Right atrium auricular region (tissue), 2 donors: ENCODE measurements around the gene SAP25. TPM values are rescaled to one million over a fixed set of nuclear protein-coding genes. Genes with fewer than 3 reads are reported as not detected.

Experiments used
- DNase-seq: peaks from one replicate; pipeline ENCODE4 v3.0.0-alpha.2; 2019; ENCODE audit warnings: low spot score
- H3K27ac ChIP-seq, 2 donors: fragments of 200-600 bp; sonication (generic); 1 replicate in 1 of 2; 2 replicates in 1 of 2; pipeline ENCODE4 v1.5.1; 2016 to 2019
- H3K27me3 ChIP-seq, 2 donors: fragments of 200-600 bp; sonication (generic); one replicate each; pipeline versions ENCODE4 v1.5.1 to v1.6.0; 2017 to 2019
- H3K36me3 ChIP-seq: fragments of 200-600 bp; sonication (generic); one replicate; pipeline ENCODE4 v1.5.1; 2016
- H3K4me1 ChIP-seq, 2 donors: fragments of 200-600 bp; sonication (generic); one replicate each; pipeline versions ENCODE4 v1.5.1 to v1.6.0; 2017 to 2019
- H3K4me3 ChIP-seq, 2 donors: fragments of 200-600 bp; sonication (generic); 1 replicate in 1 of 2; 2 replicates in 1 of 2; pipeline ENCODE4 v1.5.1; 2017 to 2019; ENCODE audit warnings: mild to moderate bottlenecking in 1 of 2, moderate library complexity in 1 of 2
- H3K9me3 ChIP-seq, 2 donors: fragments of 200-600 bp; sonication (generic); one replicate each; pipeline ENCODE4 v1.5.1; 2019
- CTCF ChIP-seq, 2 donors: fragments of 200-600 bp; sonication (generic); IDR thresholded peaks; one replicate each; pipeline ENCODE4 v1.5.1; 2019; ENCODE audit warnings: antibody characterized with exemption in 2 of 2
- total RNA-seq, 2 donors: library from RNA; depleted of rRNA; stranded (reverse); fragments of >200 nt; gene quantifications; one replicate each; pipeline ENCODE4 v1.1.0, GENCODE V29; 2016

SAP25 gene
- total RNA-seq, 2 donors from 2014 or later = not detected

- Histone ChIP-seq H3K36me3 (no peaks in the 10 kb centered on the region), H3K27ac (peak overlapping the region in 1 of 2 donors; percentile 95), H3K9me3 (no peaks in the 10 kb centered on the region), H3K4me1 (peaks cover 0 to 17% of the 10 kb centered on the region in 2 donors), H3K4me3 (peak overlapping the region in 1 of 2 donors; percentile 70), H3K27me3 (no peaks in the 10 kb centered on the region)
- TF ChIP-seq CTCF (IDR thresholded peaks at IDR 0.05) = no peak
- DNase-seq = no peak
Observed at GRCh38 chr7:100613412-100614175, 39.9 kb upstream of the SAP25 start.

DNA sequence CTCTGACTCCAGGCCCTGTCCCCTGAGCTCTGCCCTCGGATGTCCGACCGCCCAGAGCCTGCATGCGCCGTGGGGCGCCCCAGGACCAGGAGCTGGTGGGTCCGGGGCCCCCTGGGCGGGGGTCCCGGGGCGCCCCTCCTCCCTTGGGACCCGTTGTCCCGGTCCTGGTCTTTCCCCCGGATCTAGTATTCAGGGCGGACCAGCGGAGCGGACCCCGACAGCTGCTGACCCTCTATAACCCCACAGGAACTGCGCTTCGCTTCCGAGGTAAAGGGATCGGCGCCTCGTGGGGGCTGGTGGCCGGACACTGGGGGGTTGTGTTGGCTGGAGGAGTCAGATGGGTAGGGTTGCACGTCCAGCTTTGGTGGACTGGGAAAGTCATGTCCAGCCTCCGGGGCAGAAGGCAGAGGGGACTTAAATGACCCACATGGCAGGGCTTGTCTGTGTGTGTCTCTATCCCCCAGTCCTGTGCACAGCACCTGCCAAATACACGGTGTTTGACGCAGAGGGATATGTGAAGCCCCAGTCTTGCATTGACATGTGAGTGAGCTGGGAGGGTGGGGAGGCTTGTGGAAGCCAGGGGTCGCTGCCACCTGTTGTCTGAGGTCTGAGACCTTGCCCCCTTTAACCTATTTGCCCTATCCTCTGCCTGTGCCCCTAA is 39.2 kb upstream of the SAP25 start:
- Histone ChIP-seq H3K4me3 (peak overlapping the region; percentile 66 to 70), H3K27me3 (no peaks in the 10 kb centered on the region), H3K36me3 (no peaks in the 10 kb centered on the region), H3K9me3 (no peaks in the 10 kb centered on the region), H3K27ac (peak overlapping the region; percentile 89 to 95), H3K4me1 (peaks cover 0 to 17% of the 10 kb centered on the region in 2 donors)
- DNase-seq = no peak
- no peak for TF ChIP-seq CTCF (IDR thresholded peaks at IDR 0.05)

GRCh38 chr7:100611983-100612729 is 38.5 kb upstream of the SAP25 start, which contains the start of gene MOSPD3:
Gene MOSPD3, plus strand, starts transcription at chr7:100612540. Its CDS starts 252 bp downstream, at chr7:100612792.
- Histone ChIP-seq H3K4me3 (peak within 1 kb of the TSS; percentile 66 to 70), H3K27ac (peak within 1 kb of the TSS; percentile 89 to 95), H3K27me3 (no peaks in the 10 kb centered on the region), H3K36me3 (no peaks in the 10 kb centered on the region), H3K4me1 (peaks cover 0 to 17% of the 10 kb centered on the region in 2 donors), H3K9me3 (no peaks in the 10 kb centered on the region)
- TF ChIP-seq CTCF (IDR thresholded peaks at IDR 0.05) = no peak
- DNase-seq = peak; percentile 100

DNA sequence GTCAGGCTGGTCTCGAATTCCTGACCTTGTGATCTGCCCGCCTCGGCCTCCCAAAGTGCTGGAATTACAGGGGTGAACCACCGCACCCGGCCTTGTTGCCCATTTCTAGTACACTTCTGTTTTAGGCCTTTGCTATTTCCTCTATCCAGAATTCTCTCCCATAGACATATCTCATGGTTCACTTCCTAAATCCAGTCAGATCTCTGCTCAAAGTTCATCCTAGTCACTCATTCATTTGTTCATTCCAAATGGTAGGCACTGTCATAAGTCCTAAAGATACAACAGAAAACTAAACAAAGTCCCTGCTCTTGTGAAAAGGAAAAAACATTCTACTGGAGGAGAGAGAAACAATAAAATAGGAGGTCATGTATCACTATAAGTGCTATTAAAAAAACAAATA is 36.3 kb upstream of the SAP25 start:
- no peak overlapping the region for H3K4me3 ChIP-seq
- no peaks in the 10 kb centered on the region for H3K36me3 ChIP-seq
- no peak overlapping the region for H3K27ac ChIP-seq
- no peak for DNase-seq
- peaks cover 0 to 22% of the 10 kb centered on the region in 2 donors for H3K4me1 ChIP-seq
- TF ChIP-seq CTCF (IDR thresholded peaks at IDR 0.05) = no peak
- H3K27me3 ChIP-seq = no peaks in the 10 kb centered on the region
- H3K9me3 ChIP-seq = no peaks in the 10 kb centered on the region

DNA sequence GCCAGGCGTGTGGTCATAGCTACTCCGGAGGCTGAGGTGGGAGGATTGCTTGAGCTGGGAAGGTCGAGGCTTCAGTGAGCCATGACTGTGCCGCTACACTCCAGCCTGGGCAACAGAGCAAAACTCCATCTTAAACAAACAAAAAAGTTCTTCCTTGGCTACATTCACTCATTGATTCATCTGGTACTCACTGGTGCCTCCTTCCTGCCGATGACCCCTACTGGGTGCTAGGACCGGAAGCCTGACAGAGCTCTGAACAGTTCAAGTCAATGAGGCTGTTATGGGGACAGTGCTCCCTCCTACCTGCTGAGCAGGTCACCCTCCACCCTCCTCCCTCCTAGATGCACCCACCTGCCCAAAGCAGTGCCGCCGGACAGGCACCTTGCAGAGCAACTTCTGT is 33.4 kb upstream of the SAP25 start:
- Histone ChIP-seq H3K9me3 (no peaks in the 10 kb centered on the region), H3K4me3 (no peak overlapping the region), H3K27me3 (no peaks in the 10 kb centered on the region), H3K36me3 (no peaks in the 10 kb centered on the region), H3K4me1 (peaks cover 0 to 37% of the 10 kb centered on the region in 2 donors), H3K27ac (no peak overlapping the region)
- DNase-seq = no peak
- no peak for TF ChIP-seq CTCF (IDR thresholded peaks at IDR 0.05)
